Upper lobe of right lung (tissue), 1 donor: ENCODE measurements around the gene CHPF. TPM values are rescaled to one million over a fixed set of nuclear protein-coding genes. Genes with fewer than 3 reads are reported as not detected.
A peak's percentile ranks its signal among the peaks of the same experiment; 100 is the strongest.

ENCODE experiments used
- ATAC-seq: fragments of 200-7000 bp; cut with Tn5 transposase; one replicate; pipeline ENCODE4 v1.9.1; 2020; ENCODE audit warnings: mild to moderate bottlenecking, moderate library complexity
- DNase-seq: peaks from one replicate; pipeline ENCODE4 v3.0.0-alpha.2; 2020
- H3K27ac ChIP-seq: fragments of 200-600 bp; one replicate; pipeline ENCODE4 v1.8.0; 2022
- H3K27me3 ChIP-seq: fragments of 200-600 bp; one replicate; pipeline ENCODE4 v1.8.0; 2022; ENCODE audit warnings: mild to moderate bottlenecking
- H3K36me3 ChIP-seq: fragments of 200-600 bp; one replicate; pipeline ENCODE4 v1.8.0; 2022
- H3K4me1 ChIP-seq: fragments of 200-600 bp; one replicate; pipeline ENCODE4 v1.8.0; 2022
- H3K4me3 ChIP-seq: fragments of 200-600 bp; one replicate; pipeline ENCODE4 v1.8.0; 2022; ENCODE audit warnings: mild to moderate bottlenecking
- H3K9me3 ChIP-seq: fragments of 200-600 bp; one replicate; pipeline ENCODE4 v1.8.0; 2022
- intact Hi-C: fragments of 100-400 bp; cut with DNase I; formaldehyde crosslinking; loops from one replicate; pipeline ENCODE4 v1.11.0; 2022
- total RNA-seq: library from RNA; stranded (reverse); fragmentation: NEBNext Ultra II Directional; extraction: Animal tissue kit (Norgen Biotek cat#: 25700); gene quantifications from one replicate; pipeline ENCODE4 v1.2.1, GENCODE V29; 2021
- TF ChIP-seq, protein P1 (sequence below): fragments of 200-600 bp; IDR thresholded peaks from one replicate; pipeline ENCODE4 v1.8.0; 2022; ENCODE audit warnings: antibody characterized with exemption
- donor health status: DM: no; HTN: yes; CAD: no; lungs with severe emphysema.

Gene CHPF
- total RNA-seq, 1 donor from 2014 or later = 45.3 TPM

DNA sequence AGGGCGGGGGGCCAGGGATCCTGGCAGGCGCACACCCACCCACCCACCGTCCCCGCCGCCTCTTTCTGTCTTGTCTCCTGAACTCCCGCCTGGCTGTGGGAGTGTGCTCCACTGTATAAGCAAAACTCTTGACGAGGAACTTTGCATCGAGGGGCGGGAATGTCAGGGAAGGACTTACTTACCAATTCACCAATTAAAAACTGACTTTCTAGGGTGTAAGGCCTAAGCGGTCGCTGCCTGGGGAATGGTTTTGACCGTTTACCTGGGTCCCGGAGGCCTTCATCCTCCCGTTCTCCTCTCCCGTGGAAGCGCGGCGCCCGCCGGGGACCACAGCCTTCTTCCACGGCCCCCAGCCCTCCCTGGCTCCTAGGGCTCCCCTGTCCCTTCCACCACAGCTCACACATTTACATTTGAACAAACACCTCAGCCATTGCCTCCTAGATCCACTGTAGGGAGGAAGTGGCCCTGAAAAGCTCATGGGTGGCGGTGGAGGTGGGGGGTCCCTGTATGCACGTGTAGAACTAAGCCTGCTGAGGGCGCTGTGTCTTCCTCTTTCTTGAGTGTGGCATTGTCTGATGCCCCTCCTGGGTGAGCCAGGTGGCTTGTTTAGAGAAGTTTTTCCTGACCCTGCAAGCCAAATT, 20.5 kb downstream of the CHPF start:
- Histone ChIP-seq H3K4me1 (peaks cover 10% of the 10 kb centered on the region), H3K36me3 (no peaks in the 10 kb centered on the region), H3K27me3 (peaks cover 94% of the 10 kb centered on the region), H3K9me3 (no peaks in the 10 kb centered on the region), H3K27ac (no peak overlapping the region), H3K4me3 (no peak overlapping the region)
- intact Hi-C loops = loop anchor here (10.0 kb wide), 1 partner anchor 118 kb away; no protein-coding TSS in a partner anchor
- ATAC-seq (no peak), DNase-seq (no peak)
- TF ChIP-seq, protein P1, sequence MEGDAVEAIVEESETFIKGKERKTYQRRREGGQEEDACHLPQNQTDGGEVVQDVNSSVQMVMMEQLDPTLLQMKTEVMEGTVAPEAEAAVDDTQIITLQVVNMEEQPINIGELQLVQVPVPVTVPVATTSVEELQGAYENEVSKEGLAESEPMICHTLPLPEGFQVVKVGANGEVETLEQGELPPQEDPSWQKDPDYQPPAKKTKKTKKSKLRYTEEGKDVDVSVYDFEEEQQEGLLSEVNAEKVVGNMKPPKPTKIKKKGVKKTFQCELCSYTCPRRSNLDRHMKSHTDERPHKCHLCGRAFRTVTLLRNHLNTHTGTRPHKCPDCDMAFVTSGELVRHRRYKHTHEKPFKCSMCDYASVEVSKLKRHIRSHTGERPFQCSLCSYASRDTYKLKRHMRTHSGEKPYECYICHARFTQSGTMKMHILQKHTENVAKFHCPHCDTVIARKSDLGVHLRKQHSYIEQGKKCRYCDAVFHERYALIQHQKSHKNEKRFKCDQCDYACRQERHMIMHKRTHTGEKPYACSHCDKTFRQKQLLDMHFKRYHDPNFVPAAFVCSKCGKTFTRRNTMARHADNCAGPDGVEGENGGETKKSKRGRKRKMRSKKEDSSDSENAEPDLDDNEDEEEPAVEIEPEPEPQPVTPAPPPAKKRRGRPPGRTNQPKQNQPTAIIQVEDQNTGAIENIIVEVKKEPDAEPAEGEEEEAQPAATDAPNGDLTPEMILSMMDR = no peak

DNA sequence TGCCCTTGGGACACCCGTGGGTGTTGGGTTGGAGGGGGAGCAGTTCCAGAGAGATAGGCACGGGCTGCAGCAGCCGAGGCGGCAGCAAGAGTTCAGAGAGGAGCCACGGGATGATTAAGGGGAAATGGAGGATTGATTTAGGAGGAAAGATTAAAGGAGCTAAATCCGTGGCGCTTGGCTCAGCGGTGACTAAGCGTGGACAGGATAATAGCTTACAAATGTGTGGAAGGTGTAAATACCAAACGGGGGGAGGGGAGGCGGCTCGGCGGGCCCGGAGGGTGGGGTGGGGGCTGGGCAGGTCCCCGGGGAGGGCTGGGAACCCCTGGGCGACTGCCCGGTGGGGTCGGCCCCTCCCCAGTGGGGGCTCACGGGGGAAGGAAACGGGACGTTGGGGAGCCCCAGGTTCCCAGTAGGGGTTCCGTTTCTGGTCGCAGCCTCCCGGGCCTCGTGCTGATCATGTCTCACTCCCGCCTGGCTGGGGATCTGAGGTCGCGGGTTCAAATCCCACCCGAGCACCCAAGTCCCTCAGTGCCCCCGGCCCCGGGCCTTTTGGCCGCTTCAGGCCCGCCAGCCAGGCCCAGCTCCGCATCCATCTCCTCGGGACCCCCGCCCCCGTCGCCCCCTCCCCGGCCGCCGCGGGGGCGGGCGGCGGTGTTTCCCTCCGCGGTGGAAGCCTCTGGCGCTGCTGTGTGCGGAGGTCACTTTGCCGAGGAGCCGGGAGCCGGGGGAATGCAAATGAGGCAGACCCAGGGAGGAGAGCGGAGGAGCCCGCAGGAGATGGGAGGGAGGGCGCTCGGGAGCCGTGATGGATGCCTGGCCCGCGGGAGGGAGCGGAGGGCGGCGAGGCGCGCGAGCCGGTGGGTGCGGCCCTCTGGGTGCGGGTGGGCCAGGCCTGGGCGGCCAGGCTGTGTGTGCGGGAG, 21.2 kb downstream of the CHPF start:
- Histone ChIP-seq H3K27me3 (peaks cover 93% of the 10 kb centered on the region), H3K9me3 (no peaks in the 10 kb centered on the region), H3K4me3 (no peak overlapping the region), H3K4me1 (peaks cover 10% of the 10 kb centered on the region), H3K27ac (no peak overlapping the region), H3K36me3 (no peaks in the 10 kb centered on the region)
- no peak for DNase-seq
- intact Hi-C loops = loop anchor here (10.0 kb wide), 1 partner anchor 118 kb away; no protein-coding TSS in a partner anchor
- TF ChIP-seq, protein P1 = no peak
- ATAC-seq = no peak

DNA sequence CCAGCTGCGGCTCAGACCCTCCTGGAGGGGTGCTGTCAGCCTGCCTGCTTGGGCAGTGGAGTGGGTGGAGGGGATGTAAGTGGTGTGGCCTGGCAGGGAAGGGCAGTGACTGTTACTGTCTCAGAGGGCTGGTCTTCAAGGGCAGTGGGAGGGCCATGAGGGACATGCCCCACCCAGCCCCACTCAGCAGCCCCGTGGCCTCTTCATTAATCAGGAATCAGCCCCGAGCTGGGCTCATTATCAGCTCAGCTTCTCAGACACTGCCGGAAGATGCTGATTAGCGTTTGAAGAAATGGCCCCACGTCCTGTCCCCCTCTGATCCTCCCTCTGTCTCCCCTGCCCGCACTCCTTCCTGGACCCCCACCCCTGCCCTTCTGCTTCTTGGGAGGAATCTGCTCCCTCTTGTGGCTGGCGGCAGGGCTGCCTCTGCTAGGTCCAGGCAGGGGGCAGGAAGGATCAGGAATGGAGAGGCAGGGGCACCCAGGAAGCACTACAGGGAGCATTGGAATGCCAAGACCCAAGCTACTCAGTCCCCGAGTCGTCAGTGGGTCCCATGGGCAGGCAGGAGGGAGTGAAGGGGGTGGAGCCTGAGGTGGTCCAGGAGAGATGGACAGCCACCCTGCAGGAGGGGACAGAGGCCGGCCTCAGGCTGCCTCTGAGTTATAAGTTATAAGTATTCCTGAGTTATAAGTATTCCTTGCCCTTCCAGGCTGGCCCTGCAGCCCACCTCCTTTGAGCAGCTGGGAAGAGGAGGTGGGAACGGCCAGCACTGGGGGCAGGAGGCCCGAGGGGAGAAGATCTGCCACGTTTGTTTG, 22.3 kb downstream of the CHPF start:
- ATAC-seq (peak; percentile 32), DNase-seq (no peak)
- TF ChIP-seq, protein P1 = peak; percentile 40
- H3K27me3 ChIP-seq = peaks cover 91% of the 10 kb centered on the region
- no peak overlapping the region for H3K4me3 ChIP-seq
- H3K4me1 ChIP-seq = peaks cover 10% of the 10 kb centered on the region
- intact Hi-C loops = loop anchor here (10.0 kb wide), 1 partner anchor 116 kb away; no protein-coding TSS in a partner anchor
- H3K36me3 ChIP-seq = no peaks in the 10 kb centered on the region
- no peak overlapping the region for H3K27ac ChIP-seq
- H3K9me3 ChIP-seq = no peaks in the 10 kb centered on the region

DNA sequence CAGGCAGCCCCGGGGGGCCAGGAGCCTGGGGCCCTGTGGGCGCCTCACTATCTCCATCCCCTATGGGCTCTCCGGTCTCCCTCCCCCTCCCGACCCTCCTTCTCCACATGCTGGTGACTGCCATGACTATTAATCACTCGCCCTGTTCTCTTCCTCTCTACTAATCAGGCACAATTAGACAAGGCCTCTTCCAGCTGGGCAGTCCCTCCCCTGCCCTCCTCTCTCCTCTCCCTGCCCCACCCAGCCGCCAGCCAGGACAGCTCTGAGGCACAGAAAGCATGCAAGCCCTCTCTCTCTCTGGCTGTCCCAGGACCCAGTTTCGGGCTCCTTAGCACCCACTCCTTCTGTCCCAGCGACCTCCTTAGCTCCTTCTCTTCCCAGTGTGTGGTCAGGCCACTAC, 23.5 kb downstream of the CHPF start:
- H3K27me3 ChIP-seq = peaks cover 89% of the 10 kb centered on the region
- H3K4me1 ChIP-seq = peaks cover 10% of the 10 kb centered on the region
- H3K4me3 ChIP-seq = no peak overlapping the region
- no peak for ATAC-seq
- no peak for DNase-seq
- TF ChIP-seq, protein P1 = no peak
- intact Hi-C loops = loop anchor here (10.0 kb wide), 1 partner anchor 115 kb away; no protein-coding TSS in a partner anchor
- no peaks in the 10 kb centered on the region for H3K36me3 ChIP-seq
- no peaks in the 10 kb centered on the region for H3K9me3 ChIP-seq
- H3K27ac ChIP-seq = no peak overlapping the region

DNA sequence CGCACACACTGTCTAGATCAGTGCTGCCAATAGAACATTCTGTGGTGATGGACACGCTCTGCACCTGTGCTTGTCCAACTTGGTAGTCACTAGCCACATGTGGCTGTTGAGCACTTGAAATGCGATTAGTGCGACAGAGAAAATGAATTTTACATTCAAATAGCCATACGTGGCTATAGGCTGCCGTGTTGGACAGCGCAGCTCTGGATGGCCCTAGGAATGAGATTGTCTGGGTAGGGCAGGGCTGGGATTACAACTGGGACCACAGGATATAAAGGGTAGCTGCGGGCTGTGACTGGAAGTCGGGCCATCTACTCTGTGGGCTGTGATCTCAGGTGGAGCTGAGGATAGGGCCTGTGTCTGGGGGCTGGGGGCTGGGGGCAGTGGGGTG, 24.1 kb downstream of the CHPF start:
- intact Hi-C loops = no loop called here
- no peak for ATAC-seq
- no peaks in the 10 kb centered on the region for H3K9me3 ChIP-seq
- no peaks in the 10 kb centered on the region for H3K36me3 ChIP-seq
- H3K27ac ChIP-seq = no peak overlapping the region
- H3K4me1 ChIP-seq = peaks cover 10% of the 10 kb centered on the region
- H3K4me3 ChIP-seq = no peak overlapping the region
- no peak for DNase-seq
- TF ChIP-seq, protein P1 = no peak
- H3K27me3 ChIP-seq = peaks cover 89% of the 10 kb centered on the region
